ENCODE data around the gene SLC9B1. TPM values are rescaled to one million over a fixed set of nuclear protein-coding genes. Genes with fewer than 3 reads are reported as not detected.
"Not testable (repeated sequence)": the region's sequence is repeated elsewhere in the genome, so short reads cannot be mapped to it uniquely, and the experiment has no call there.

Gene SLC9B1
- total and polyA plus RNA-seq, 12 donors, result 0.07 to 1.4 (median 0.66) TPM; not detected in 3

GRCh38 chr4:102883278-102883677 lies 136.2 kb downstream of the SLC9B1 start:
- ATAC-seq (no peak), DNase-seq (no peak)
- Histone ChIP-seq H3K27ac (no peak overlapping the region), H3K36me3 (peaks cover 0 to 30% (median 0%) of the 10 kb centered on the region in 9 donors), H3K9me3 (no peaks in the 10 kb centered on the region), H3K4me1 (peaks cover 0 to 5% (median 0%) of the 10 kb centered on the region in 9 donors), H3K4me3 (no peak overlapping the region), H3K27me3 (no peaks in the 10 kb centered on the region)
- TF ChIP-seq CTCF (IDR thresholded peaks at IDR 0.05), result no peak
- 94% methylated on average over 2 of the region's 2 CpGs for WGBS, 2 donors
- intact Hi-C loops (cut with DNase I), result no loop called here

GRCh38 chr4:102881343-102881742 lies 138.2 kb downstream of the SLC9B1 start:
- Histone ChIP-seq H3K4me3 (no peak overlapping the region), H3K4me1 (peaks cover 0 to 6% (median 0%) of the 10 kb centered on the region in 9 donors), H3K27me3 (no peaks in the 10 kb centered on the region), H3K9me3 (peaks cover 0 to 7% (median 0%) of the 10 kb centered on the region in 11 donors), H3K27ac (no peak overlapping the region), H3K36me3 (peaks cover 0 to 26% (median 0%) of the 10 kb centered on the region in 9 donors)
- intact Hi-C loops (cut with DNase I), result no loop called here
- ATAC-seq (no peak), DNase-seq (no peak)
- WGBS, 2 donors, result 93 to 95% methylated on average over 1 of the region's 1 CpG
- no peak for TF ChIP-seq CTCF (IDR thresholded peaks at IDR 0.05)

GRCh38 chr4:102878901-102879300 lies 140.6 kb downstream of the SLC9B1 start:
- DNase-seq (no peak), ATAC-seq (no peak)
- H3K27me3 ChIP-seq, result no peaks in the 10 kb centered on the region
- intact Hi-C loops (cut with DNase I), result no loop called here
- 94% methylated on average over 3 of the region's 3 CpGs for WGBS, 2 donors
- H3K36me3 ChIP-seq, result peaks cover 0 to 30% (median 0%) of the 10 kb centered on the region in 9 donors
- no peak overlapping the region for H3K4me3 ChIP-seq
- TF ChIP-seq CTCF (IDR thresholded peaks at IDR 0.05), result no peak
- H3K4me1 ChIP-seq, result peaks cover 0 to 6% (median 0%) of the 10 kb centered on the region in 9 donors
- peaks cover 0 to 7% (median 0%) of the 10 kb centered on the region in 11 donors for H3K9me3 ChIP-seq
- H3K27ac ChIP-seq, result peak overlapping the region in 1 of 10 donors; percentile 77

- H3K9me3 ChIP-seq; H3K4me1 ChIP-seq; H3K4me3 ChIP-seq; intact Hi-C loops (cut with DNase I); H3K27me3 ChIP-seq: not testable (repeated sequence)
- ATAC-seq (peak in 2 of 8 donors; percentile 44 to 62), DNase-seq (peak in 1 of 2 donors; percentile 8)
- H3K27ac ChIP-seq, result peak overlapping the region in 1 of 10 donors; percentile 77
- 54 to 58% methylated on average over 4 of the region's 4 CpGs for whole genome bisulfite sequencing, 2 donors
- peaks cover 0 to 30% (median 0%) of the 10 kb centered on the region in 9 donors for H3K36me3 ChIP-seq
These were observed 141.2 kb downstream of the SLC9B1 start for GRCh38 chr4:102878349-102878748.

- ATAC-seq; H3K4me3 ChIP-seq; H3K4me1 ChIP-seq; DNase-seq; H3K27me3 ChIP-seq; H3K9me3 ChIP-seq; intact Hi-C loops (cut with DNase I): not testable (repeated sequence)
- peaks cover 0 to 28% (median 0%) of the 10 kb centered on the region in 9 donors for H3K36me3 ChIP-seq
- H3K27ac ChIP-seq, result peak overlapping the region in 1 of 10 donors; percentile 49
- WGBS, 2 donors, result 99% methylated on average over 3 of the region's 3 CpGs
These were observed 141.9 kb downstream of the SLC9B1 start for GRCh38 chr4:102877477-102878106.

All from heart right ventricle (tissue), 16 donors.